ENCODE results near the gene IL36G.

Gene IL36G

DNA sequence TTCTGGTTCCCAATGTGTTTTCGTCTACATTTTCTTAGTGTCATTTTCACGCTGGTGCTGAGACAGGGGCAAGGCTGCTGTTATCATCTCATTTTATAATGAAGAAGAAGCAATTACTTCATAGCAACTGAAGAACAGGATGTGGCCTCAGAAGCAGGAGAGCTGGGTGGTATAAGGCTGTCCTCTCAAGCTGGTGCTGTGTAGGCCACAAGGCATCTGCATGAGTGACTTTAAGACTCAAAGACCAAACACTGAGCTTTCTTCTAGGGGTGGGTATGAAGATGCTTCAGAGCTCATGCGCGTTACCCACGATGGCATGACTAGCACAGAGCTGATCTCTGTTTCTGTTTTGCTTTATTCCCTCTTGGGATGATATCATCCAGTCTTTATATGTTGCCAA is 7.3 kb downstream of the IL36G start:
- CTCF ChIA-PET = interaction anchor here (0.9 to 1.5 kb wide), 2 partner anchors 10 to 43 kb away, joined by 3 to 6 read pairs; no protein-coding TSS in a partner anchor
- POLR2A ChIA-PET = no interaction called here
- TF ChIP-seq, protein P1, sequence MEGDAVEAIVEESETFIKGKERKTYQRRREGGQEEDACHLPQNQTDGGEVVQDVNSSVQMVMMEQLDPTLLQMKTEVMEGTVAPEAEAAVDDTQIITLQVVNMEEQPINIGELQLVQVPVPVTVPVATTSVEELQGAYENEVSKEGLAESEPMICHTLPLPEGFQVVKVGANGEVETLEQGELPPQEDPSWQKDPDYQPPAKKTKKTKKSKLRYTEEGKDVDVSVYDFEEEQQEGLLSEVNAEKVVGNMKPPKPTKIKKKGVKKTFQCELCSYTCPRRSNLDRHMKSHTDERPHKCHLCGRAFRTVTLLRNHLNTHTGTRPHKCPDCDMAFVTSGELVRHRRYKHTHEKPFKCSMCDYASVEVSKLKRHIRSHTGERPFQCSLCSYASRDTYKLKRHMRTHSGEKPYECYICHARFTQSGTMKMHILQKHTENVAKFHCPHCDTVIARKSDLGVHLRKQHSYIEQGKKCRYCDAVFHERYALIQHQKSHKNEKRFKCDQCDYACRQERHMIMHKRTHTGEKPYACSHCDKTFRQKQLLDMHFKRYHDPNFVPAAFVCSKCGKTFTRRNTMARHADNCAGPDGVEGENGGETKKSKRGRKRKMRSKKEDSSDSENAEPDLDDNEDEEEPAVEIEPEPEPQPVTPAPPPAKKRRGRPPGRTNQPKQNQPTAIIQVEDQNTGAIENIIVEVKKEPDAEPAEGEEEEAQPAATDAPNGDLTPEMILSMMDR (IDR thresholded peaks at IDR 0.05; ENCODE audit: control extremely low read depth, extremely low read depth, low read depth, missing control alignments) = no peak
- DNase-seq (ENCODE audit: extremely low spot score) = no peak

DNA sequence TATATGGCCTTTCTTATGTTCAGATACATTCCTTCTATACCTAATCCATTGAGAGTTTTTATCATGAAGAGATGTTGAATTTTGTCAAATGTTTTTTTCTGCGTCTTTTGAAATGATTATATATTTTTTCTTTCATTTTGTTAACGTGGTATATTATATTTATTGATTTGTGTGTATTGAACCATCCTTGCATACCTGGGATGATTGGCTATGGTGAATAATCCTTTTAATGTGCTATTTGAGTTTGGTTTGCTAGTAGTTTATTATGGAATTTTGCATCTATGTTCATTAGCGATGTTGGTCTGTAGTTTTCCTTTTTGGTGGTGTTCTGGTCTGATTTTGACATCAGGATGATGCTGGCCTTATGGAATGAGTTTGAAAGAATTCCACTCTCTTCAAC is 11.8 kb downstream of the IL36G start:
- TF ChIP-seq, protein P1 (IDR thresholded peaks at IDR 0.05; ENCODE audit: control extremely low read depth, extremely low read depth, low read depth, missing control alignments) = no peak
- ChIA-PET CTCF (no interaction called here), POLR2A (no interaction called here)
- no peak for DNase-seq (ENCODE audit: extremely low spot score)

DNA sequence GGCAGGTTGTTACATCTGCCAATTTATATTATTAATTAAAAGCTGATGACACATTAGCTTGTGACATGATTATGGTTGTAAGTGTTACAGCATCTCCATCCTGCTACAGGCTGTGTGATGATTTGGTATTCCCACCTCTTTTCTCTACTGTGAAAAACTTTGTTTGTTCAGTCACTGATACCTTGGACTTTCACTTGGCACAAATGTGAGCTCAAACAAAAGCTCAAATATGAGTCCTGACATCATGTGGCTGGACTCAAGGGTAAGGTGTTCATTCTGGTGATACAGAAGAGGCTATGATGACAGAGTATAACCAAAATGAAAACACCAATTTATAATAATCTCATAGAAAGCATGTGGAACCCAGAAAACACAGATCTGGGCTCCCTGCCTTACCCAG is 16.0 kb downstream of the IL36G start:
- TF ChIP-seq, protein P1 (IDR thresholded peaks at IDR 0.05; ENCODE audit: control extremely low read depth, extremely low read depth, low read depth, missing control alignments) = no peak
- DNase-seq (ENCODE audit: extremely low spot score) = no peak
- CTCF ChIA-PET = interaction anchor here (1.2 kb wide), 1 partner anchor 51 kb away, joined by 3 read pairs; no protein-coding TSS in a partner anchor
- POLR2A ChIA-PET = no interaction called here

DNA sequence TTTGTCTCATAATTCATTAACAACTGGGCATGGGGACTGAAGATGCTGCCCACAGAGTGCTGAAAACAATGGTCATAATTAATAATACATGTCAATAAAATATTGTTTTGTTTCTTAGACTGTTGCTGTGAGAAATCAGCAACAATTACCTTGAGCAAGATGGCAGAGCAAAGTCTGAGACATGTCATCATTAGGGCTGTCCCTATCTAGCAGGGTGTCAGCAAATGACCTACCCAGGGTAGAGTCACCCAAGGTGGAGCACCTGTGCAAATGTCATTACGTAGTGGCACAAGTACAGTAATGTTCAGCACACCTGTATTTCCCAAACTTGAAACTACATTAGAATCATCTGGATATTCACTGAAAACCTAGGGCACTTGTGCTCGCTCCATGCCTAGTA is 16.8 kb downstream of the IL36G start:
- POLR2A ChIA-PET = no interaction called here
- TF ChIP-seq, protein P1 (IDR thresholded peaks at IDR 0.05; ENCODE audit: control extremely low read depth, extremely low read depth, low read depth, missing control alignments) = no peak
- no peak for DNase-seq (ENCODE audit: extremely low spot score)
- CTCF ChIA-PET = no interaction called here

DNA sequence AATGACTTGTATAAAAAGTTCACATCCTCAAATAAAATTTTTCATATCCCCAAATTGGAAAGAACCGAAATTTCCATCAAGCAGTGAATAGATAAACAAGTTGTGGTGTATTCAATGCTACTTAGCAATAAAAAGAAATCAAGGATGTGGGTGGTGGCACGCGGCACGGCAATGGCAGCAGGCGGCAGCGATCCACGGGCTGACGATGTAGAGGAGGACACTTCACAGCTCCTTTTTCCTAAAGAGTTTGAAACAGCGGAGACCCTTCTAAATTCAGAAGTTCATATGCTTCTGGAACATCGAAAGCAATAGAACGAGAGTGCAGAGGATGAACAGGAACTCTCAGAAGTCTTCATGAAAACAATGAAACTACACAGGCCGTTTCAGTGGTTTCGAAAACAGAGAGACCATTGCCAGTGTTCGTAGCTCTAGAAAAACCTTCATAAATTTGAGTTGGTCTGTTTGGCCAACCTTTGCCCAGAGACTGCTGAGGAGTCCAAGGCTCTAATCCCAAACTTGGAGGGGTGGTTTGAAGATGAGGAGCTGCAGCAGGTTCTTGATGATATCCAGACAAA is 17.6 kb downstream of the IL36G start:
- POLR2A ChIA-PET = no interaction called here
- DNase-seq (ENCODE audit: extremely low spot score) = no peak
- CTCF ChIA-PET = no interaction called here
- TF ChIP-seq, protein P1 (IDR thresholded peaks at IDR 0.05; ENCODE audit: control extremely low read depth, extremely low read depth, low read depth, missing control alignments) = no peak

DNA sequence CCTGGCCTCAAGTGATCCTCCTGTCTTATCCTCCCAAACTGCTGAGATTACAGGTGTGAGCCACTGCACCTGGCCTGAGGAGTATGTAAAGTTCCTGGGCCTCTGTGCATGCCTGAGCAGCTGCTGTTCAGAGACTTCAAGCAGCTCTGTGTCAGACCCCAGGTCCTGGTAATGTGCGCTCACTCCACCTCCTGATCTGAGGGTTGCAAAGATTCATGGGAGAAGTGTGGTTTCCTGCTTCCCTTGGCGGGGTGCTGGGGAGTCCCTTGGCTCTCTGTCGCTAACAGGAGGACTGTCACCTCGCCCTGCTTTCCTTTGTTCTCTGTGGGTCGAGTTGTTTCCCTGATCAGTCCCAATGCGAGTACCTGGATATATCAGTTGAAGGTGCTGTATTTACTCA is 18.8 kb downstream of the IL36G start:
- no peak for DNase-seq (ENCODE audit: extremely low spot score)
- CTCF ChIA-PET = no interaction called here
- POLR2A ChIA-PET = no interaction called here
- TF ChIP-seq, protein P1 (IDR thresholded peaks at IDR 0.05; ENCODE audit: control extremely low read depth, extremely low read depth, low read depth, missing control alignments) = no peak

DNA sequence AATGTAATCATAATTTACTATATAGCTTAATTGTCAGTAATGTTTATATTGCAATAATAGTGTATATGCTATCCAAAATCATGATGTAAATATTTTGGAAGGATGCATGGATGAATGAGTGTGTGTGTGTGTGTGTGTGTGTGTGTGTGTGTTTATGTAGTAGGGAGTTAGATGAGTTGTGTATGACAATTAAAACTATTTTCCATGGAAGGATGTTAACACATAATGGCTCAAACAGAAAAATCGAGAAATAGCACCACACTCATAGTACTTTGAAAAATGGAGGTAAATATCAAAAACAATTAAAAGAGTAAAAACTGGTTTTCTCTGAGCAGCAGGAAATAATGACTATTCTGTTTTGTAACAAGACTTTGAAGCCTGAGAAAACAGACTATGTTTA is 19.3 kb downstream of the IL36G start:
- CTCF ChIA-PET = no interaction called here
- TF ChIP-seq, protein P1 (IDR thresholded peaks at IDR 0.05; ENCODE audit: control extremely low read depth, extremely low read depth, low read depth, missing control alignments) = no peak
- no peak for DNase-seq (ENCODE audit: extremely low spot score)
- POLR2A ChIA-PET = no interaction called here
